HL-60 (cell line): Measurements from ENCODE around the gene HPD.
"Not testable (repeated sequence)": the region's sequence is repeated elsewhere in the genome, so short reads cannot be mapped to it uniquely, and the experiment has no call there.

Experiments used
- DNase-seq, 2 experiments: peaks; one replicate each; pipeline ENCODE4 v3.0.0-alpha.2; 2010 to 2020; ENCODE audit warnings: low read depth in 1 of 2, low spot score in 1 of 2
- H3K27ac ChIP-seq: fragments of 250-450 bp; sonication (Bioruptor Pico); replicated peaks from 2 replicates; pipeline ENCODE4 v1.5.1; 2020; ENCODE audit warnings: mild to moderate bottlenecking, moderate library complexity
- H3K27me3 ChIP-seq: fragments of 250-450 bp; sonication (Bioruptor Pico); 2 replicates; pipeline ENCODE4 v1.5.1; 2021; ENCODE audit warnings: mild to moderate bottlenecking, moderate library complexity; ENCODE audit not compliant: insufficient read depth, poor library complexity, severe bottlenecking
- H3K4me3 ChIP-seq: replicated peaks from 2 replicates; pipeline ENCODE4 v1.5.1; 2011; ENCODE audit warnings: mild to moderate bottlenecking, control low read depth, low read length; ENCODE audit not compliant: insufficient read depth
- GABPA ChIP-seq: IDR thresholded peaks from 2 replicates; pipeline ENCODE4 v1.6.1; 2012; ENCODE audit warnings: low read depth
- POLR2AphosphoS5 ChIP-seq: IDR thresholded peaks from 2 replicates; pipeline ENCODE4 v1.6.1; 2012; ENCODE audit warnings: low read depth
- SPI1 ChIP-seq: IDR thresholded peaks from 2 replicates; pipeline ENCODE4 v1.6.1; 2012; ENCODE audit warnings: low read depth, mild to moderate bottlenecking, borderline replicate concordance
- TF ChIP-seq, protein P1 (sequence below): IDR thresholded peaks from one replicate; pipeline ENCODE4 v1.5.1; 2011; ENCODE audit warnings: low read length, control low read depth, inconsistent platforms; ENCODE audit not compliant: insufficient read depth
- TF ChIP-seq, protein P2 (sequence below): IDR thresholded peaks from 2 replicates; pipeline ENCODE4 v1.6.1; 2012; ENCODE audit warnings: low read depth; ENCODE audit not compliant: insufficient replicate concordance

Gene HPD

DNA sequence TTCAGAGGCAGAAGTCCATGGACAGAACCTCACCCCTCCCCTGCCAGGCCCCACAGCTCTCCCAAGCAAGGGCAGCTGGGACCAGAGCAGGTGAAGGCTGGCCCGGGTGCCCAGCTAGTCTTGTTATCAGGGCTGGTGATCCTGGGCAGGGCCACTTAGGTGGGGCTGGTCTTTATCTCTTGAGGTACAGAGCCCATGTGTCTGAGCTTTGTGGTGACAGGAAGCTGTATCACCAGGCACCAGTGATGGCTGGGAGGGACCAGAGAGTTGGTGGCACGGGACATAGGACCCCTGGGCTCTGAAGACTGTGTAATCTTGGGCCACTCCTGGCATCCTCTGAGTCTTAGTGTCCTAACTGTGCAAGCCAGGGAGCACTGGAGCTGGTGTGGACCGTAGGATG is 12.8 kb upstream of the HPD start:
- Histone ChIP-seq H3K4me3 (no peak overlapping the region), H3K27me3 (no peaks in the 10 kb centered on the region), H3K27ac (no peak overlapping the region)
- DNase-seq: no peak
- TF ChIP-seq, protein P1, sequence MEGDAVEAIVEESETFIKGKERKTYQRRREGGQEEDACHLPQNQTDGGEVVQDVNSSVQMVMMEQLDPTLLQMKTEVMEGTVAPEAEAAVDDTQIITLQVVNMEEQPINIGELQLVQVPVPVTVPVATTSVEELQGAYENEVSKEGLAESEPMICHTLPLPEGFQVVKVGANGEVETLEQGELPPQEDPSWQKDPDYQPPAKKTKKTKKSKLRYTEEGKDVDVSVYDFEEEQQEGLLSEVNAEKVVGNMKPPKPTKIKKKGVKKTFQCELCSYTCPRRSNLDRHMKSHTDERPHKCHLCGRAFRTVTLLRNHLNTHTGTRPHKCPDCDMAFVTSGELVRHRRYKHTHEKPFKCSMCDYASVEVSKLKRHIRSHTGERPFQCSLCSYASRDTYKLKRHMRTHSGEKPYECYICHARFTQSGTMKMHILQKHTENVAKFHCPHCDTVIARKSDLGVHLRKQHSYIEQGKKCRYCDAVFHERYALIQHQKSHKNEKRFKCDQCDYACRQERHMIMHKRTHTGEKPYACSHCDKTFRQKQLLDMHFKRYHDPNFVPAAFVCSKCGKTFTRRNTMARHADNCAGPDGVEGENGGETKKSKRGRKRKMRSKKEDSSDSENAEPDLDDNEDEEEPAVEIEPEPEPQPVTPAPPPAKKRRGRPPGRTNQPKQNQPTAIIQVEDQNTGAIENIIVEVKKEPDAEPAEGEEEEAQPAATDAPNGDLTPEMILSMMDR: no peak
- no peak for TF ChIP-seq SPI1
- no peak for TF ChIP-seq POLR2AphosphoS5
- no peak for TF ChIP-seq GABPA
- TF ChIP-seq, protein P2, sequence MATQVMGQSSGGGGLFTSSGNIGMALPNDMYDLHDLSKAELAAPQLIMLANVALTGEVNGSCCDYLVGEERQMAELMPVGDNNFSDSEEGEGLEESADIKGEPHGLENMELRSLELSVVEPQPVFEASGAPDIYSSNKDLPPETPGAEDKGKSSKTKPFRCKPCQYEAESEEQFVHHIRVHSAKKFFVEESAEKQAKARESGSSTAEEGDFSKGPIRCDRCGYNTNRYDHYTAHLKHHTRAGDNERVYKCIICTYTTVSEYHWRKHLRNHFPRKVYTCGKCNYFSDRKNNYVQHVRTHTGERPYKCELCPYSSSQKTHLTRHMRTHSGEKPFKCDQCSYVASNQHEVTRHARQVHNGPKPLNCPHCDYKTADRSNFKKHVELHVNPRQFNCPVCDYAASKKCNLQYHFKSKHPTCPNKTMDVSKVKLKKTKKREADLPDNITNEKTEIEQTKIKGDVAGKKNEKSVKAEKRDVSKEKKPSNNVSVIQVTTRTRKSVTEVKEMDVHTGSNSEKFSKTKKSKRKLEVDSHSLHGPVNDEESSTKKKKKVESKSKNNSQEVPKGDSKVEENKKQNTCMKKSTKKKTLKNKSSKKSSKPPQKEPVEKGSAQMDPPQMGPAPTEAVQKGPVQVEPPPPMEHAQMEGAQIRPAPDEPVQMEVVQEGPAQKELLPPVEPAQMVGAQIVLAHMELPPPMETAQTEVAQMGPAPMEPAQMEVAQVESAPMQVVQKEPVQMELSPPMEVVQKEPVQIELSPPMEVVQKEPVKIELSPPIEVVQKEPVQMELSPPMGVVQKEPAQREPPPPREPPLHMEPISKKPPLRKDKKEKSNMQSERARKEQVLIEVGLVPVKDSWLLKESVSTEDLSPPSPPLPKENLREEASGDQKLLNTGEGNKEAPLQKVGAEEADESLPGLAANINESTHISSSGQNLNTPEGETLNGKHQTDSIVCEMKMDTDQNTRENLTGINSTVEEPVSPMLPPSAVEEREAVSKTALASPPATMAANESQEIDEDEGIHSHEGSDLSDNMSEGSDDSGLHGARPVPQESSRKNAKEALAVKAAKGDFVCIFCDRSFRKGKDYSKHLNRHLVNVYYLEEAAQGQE: no peak

DNA sequence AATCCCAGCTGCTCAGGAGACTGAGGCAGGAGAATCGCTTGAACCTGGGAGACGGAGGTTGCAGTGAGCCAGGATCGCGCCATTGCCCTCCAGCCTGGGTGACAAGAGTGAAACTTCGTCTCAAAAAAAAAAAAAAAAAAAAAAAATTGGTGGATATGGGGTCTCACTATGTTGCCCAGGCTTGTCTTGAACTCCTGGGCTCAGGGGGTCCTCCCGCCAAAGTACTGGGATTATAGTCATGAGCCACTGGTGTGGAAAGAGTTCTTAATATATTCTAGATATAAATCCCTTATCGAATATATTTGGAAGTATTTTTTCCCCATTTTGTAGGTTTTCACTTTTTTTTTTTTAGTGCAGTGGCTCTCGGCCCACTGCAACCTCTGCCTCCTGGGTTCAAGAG is 10.6 kb upstream of the HPD start:
- not testable (repeated sequence) for H3K27me3 ChIP-seq, DNase-seq, H3K27ac ChIP-seq, H3K4me3 ChIP-seq

DNA sequence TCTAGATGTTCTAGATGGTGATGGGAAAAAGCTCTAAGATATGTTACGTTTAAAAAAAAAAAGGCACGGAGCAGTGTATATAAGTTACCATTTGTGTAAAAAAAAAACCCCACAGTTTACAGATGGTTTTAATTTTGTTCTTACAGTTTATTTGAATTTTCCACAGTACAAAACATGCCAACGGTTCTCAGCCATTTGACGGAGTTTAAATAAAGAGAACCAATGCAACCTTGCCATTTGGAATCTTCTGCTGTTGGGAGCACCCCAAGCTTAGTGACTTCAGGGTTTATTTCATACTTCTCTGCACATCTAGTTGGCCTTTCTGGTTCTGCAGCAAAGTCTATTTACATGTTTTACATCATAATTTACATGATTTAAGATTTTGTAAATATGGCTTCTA is 7.7 kb upstream of the HPD start:
- Histone ChIP-seq H3K27me3 (no peaks in the 10 kb centered on the region), H3K4me3 (no peak overlapping the region), H3K27ac (no peak overlapping the region)
- DNase-seq: no peak
- TF ChIP-seq, protein P2: no peak
- TF ChIP-seq, protein P1: no peak
- no peak for TF ChIP-seq GABPA
- no peak for TF ChIP-seq POLR2AphosphoS5
- TF ChIP-seq SPI1: no peak

DNA sequence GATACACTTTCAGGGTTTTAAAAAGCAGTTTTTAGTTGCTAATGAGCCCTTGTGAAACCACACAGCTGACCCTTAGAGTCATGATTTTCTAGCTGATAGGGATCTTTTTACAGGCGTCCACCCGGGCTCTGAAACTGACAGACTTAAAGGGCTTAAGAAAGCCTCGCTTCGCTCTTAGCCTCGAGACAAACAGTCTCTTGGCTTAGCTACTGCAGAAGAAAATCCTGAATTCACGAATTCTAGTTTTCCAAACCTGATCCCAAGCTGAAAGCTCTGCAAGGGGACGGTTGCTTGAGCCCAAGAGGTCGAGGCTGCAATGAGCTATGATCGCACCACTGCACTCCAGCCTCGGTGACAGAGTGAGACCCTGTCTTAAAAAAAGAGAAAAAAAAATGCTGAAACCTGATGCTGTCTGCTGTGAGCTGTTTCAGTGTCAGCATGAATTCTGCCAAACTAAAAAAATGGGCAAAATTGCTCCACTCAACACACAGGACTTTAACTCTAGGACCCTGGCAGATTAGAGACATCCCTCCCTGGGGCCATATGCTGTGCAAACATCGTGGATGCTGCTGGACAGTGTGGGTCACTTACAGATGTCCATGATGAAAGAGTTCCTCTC is 3.1 kb upstream of the HPD start:
- no peak for DNase-seq

DNA sequence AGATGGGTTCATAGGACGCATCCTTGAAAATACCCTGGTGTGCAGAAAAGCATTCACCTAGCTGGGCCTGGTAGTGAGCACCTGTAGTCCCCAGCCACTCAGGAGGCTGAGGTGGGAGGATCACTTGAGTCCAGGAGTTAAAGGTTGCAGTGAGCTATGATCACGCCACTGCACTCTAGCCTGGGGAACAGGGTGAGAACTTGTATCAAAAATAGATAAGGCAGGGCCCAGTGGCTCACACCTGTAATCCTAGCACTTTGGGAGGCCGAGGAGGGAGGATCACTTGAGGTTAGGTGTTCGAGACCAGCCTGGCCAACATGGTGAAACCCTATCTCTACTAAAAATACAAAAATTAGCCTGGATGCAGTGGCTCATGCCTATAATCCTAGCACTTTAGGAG is 2.0 kb upstream of the HPD start:
- H3K27me3 ChIP-seq, H3K4me3 ChIP-seq, DNase-seq, H3K27ac ChIP-seq: not testable (repeated sequence)

More for the DNA sequence above, 3.1 kb upstream of the HPD start:
- H3K27ac ChIP-seq: no peak overlapping the region
- TF ChIP-seq, protein P2: no peak
- TF ChIP-seq POLR2AphosphoS5: no peak
- TF ChIP-seq SPI1: no peak
- no peak overlapping the region for H3K4me3 ChIP-seq
- H3K27me3 ChIP-seq: no peaks in the 10 kb centered on the region
